Astrocyte of the cerebellum (primary cell): Measurements from ENCODE around the gene PIAS1.
A peak's percentile ranks its signal among the peaks of the same experiment; 100 is the strongest.
"Not testable (repeated sequence)": the region's sequence is repeated elsewhere in the genome, so short reads cannot be mapped to it uniquely, and the experiment has no call there.

Experiments
- DNase-seq: peaks from one replicate; pipeline ENCODE4 v3.0.0-alpha.2; 2011; ENCODE audit warnings: low read depth
- H3K4me3 ChIP-seq: 2 replicates; pipeline ENCODE4 v1.5.1; 2011; ENCODE audit warnings: mild to moderate bottlenecking, low read depth, low read length, moderate library complexity
- in situ Hi-C: cut with HindIII; loops from 2 replicates; pipeline ENCODE4 v1.10.0; 2017; ENCODE audit warnings: low sequenced_read_pairs
- TF ChIP-seq, protein P1 (sequence below): IDR thresholded peaks from 2 replicates; pipeline ENCODE4 v1.5.1; 2012; ENCODE audit warnings: low read length, low read depth, moderate library complexity, mild to moderate bottlenecking; ENCODE audit errors: missing control alignments

The PIAS1 gene

DNA sequence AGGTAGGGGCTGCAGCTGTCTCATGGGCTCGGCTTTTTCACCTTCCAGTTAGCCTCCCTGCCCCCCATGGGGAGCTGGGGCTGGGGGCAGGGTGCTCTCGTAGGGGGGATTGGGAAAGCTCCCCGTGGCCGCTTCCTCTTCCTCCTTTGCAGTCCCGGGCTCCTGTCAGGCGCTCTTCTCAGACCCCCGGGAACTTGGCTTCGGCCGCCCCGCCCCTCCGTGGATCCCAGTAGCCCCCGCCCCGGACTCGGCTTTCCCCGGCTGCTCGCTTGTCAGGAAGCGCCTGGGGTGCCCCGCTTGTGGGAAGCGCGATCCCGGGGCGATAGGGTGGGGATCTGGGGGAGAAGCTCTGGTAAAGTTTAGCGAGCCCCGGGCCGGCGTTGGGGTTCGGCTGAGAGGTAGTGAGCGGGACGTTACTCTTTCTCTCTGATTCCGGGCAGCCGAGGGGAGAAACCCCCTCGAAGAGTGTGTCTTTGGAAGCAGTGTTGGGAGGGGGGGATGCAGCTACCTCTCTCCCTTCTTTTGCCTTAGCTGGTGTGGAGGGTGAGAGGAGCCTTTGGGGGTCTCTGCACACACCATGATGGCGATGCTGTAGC is 611 bp downstream of the PIAS1 start:
- H3K4me3 ChIP-seq = peak overlapping the region; percentile 89
- in situ Hi-C loops = no loop called here
- TF ChIP-seq, protein P1, sequence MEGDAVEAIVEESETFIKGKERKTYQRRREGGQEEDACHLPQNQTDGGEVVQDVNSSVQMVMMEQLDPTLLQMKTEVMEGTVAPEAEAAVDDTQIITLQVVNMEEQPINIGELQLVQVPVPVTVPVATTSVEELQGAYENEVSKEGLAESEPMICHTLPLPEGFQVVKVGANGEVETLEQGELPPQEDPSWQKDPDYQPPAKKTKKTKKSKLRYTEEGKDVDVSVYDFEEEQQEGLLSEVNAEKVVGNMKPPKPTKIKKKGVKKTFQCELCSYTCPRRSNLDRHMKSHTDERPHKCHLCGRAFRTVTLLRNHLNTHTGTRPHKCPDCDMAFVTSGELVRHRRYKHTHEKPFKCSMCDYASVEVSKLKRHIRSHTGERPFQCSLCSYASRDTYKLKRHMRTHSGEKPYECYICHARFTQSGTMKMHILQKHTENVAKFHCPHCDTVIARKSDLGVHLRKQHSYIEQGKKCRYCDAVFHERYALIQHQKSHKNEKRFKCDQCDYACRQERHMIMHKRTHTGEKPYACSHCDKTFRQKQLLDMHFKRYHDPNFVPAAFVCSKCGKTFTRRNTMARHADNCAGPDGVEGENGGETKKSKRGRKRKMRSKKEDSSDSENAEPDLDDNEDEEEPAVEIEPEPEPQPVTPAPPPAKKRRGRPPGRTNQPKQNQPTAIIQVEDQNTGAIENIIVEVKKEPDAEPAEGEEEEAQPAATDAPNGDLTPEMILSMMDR = no peak
- DNase-seq = no peak

- in situ Hi-C loops = no loop called here
- DNase-seq = peak; percentile 18
These were observed 1.1 kb downstream of the PIAS1 start for GRCh38 chr15:68055224-68055705.

DNA sequence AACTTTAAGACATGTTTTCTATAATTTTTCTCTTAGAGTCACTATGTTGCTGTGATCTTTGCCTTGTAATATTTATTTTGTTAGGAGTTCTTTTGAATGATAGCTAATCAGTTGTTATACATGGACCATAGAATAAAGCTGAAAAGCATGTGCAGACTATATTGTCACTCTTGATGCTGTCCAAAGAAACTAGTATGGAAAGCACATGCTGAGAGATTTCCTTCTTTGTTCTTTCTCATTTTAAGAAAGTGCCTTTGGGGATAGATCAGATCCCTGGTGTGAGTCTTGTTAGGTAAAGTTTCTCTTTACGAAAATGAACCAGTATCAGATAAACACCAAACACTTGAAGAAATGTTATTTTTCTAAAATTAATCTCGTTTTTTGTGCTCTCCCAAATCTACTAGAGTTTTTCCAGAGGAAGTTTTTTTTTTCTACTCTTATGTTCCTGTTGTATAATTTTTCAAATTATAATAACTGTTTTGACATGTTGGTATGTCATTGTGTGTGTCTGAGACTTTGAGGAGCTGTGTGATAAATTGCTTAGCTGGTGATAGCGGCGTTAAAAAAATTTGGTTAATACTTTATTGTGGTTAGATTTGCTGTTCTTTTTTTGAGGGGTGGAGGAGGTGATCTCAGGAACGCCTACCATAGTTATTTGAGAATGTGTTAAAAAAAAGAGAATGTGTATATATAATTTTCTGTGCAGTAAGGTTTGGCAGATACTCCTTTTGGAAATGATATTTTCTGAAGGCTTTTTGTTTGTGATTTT is 2.2 kb downstream of the PIAS1 start:
- TF ChIP-seq, protein P1 = no peak
- in situ Hi-C loops = no loop called here
- no peak for DNase-seq
- peak overlapping the region; percentile 89 for H3K4me3 ChIP-seq

More at GRCh38 chr15:68055224-68055705, 1.1 kb downstream of the PIAS1 start:
- peak overlapping the region; percentile 89 for H3K4me3 ChIP-seq
- TF ChIP-seq, protein P1 = no peak

DNA sequence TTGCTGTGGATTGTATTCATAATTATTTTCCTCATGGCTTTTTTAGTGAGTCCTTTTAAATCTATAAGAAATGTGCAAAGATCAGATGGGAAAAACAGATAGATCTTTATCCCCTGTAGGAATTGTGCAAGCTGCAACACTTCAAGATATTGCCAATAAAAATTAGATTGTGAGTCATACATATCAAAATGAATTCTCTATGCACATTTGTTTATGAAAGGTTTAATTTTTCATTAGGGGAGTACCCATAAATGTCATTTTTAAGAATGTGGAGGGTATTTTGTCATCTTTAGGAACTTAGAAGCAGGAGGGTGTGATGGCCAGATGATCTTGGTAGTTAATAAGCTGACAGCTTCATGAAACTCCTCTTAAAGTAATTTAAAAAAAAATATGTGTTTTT is 2.9 kb downstream of the PIAS1 start:
- in situ Hi-C loops = no loop called here
- DNase-seq = no peak
- H3K4me3 ChIP-seq = no peak overlapping the region
- TF ChIP-seq, protein P1 = no peak

DNA sequence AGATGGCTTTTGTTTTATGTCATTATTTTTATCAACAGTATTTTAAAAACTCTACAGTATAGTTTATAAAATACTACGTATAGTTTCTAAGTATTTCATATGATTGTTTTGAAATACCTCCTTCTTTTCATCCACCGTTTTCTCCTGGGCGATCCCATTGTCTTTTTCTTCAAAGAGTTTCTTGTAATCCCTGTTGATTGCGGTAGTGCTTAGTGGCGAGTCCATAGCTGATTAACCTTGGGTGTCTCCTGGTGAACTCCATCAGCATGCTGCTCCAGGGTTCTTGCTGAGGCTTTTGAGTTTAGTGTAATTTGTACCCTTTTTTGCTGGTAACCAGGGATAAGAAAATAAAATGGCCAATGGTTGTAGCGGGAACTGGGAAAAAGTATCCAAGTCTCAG is 3.6 kb downstream of the PIAS1 start:
- TF ChIP-seq, protein P1 = no peak
- H3K4me3 ChIP-seq = no peak overlapping the region
- in situ Hi-C loops = no loop called here
- DNase-seq = no peak

DNA sequence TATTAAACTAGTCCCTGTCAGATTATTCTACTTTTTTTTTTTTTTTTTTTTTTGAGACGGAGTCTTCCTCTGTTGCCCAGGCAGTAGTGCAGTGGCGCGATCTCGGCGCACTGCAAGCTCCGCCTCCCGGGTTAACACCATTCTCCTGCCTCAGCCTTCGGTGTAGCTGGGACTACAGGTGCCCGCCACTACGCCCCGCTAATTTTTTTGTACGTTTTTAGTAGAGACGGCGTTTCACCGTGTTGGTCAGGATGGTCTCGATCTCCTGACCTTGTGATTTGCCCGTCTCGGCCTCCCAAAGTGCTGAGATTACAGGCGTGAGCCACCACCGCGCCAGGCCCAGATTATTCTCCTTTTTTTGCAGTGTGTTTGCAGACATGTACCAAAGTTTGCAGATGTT is 4.9 kb downstream of the PIAS1 start:
- in situ Hi-C loops, DNase-seq, H3K4me3 ChIP-seq: not testable (repeated sequence)

DNA sequence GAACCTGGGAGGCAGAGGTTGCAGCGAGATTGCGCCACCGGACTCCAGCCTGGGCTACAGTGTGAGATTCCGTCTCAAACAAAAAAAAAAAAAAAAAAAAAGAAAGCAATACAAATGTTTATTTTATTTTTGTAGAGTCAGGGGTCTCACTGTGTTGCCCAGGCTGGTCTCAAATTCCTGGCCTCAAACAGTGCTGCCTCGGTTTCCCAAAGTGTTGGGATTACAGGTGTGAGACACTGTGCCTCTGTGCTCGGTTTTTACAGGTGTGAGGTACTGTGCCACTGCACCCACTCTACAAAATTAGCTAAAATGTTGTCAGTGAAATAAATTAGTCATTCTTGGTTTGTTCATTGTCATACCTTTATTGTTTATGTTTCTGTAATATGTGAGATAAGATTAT is 5.5 kb downstream of the PIAS1 start:
- in situ Hi-C loops = no loop called here

More for the DNA sequence above, 5.5 kb downstream of the PIAS1 start:
- H3K4me3 ChIP-seq = no peak overlapping the region
- TF ChIP-seq, protein P1 = no peak
- no peak for DNase-seq
